Femur (tissue), 1 donor: ENCODE measurements around the gene C5orf58.

ENCODE experiments used
- DNase-seq: peaks from one replicate; pipeline ENCODE4 v3.0.0-alpha.2; 2017

The C5orf58 gene

DNA sequence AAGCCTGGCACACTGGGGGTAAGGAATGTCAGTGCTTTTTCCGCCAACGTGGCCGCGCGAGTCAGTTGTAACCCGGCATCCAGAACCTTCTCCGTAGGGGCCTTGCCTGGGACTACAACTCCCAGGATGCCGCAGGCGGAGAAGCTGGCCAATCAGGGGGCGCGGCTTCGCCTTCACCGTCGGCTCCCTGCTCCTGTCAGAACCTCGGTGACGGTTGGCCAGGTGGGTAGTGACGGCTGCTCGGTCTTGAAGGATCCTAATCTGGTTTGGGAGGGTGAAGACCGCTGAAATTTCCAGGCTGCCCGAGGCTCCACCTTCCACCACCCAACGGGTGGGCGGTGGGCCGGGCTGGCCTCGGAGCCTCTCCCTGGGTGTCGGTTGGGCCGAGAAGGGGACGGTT is at the start of gene C5orf58:
Gene C5orf58, plus strand, starts transcription at position 200 of the 400 bp plus-strand sequence. CDS start 1,992 bp downstream, outside the sequence.
- DNase-seq, result no peak

DNA sequence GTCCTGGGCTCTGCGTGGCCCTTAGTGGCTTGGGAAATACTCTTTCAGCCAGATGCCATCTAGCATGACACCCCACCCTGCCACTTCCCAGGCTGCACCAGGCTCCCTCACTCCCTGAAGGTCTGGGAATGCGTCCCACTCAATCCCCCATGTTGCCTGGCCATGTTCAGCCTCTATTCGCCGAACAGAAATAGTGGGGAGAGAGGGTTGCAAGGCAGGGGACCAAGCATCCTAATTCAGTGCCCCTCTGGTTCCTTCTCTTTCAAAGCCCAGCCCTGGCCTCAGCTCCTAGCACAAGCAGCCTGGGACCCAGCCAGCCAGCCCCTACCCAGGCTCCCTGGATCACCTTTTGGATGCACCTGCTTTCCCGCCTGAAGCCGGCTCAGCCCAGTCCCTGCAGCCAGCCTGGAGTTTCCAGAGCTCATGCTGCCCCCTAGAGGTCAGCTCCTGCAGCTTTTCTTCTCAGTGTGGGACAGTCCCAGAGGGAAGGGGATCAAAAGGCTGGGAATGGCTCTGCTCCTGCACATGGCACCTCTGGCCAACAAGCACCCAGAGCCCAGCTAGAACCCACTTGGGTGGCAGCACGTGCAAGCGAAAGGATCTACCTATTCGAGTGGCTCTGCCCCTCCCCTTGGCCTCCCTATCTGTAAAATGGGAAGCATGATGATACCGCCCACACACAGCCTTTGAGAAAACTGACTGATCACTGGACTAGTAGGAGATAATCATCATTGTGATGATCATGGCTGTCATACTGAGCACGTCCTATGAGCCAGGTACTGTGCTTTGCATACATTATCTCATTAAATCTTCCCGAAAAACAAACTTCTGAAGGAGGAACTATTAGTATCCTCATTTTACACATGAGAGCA is 48.7 kb upstream of the C5orf58 start:
- DNase-seq, result peak; percentile 61

- DNase-seq, result no peak
Measured at GRCh38 chr5:170184737-170185136, 48.0 kb upstream of the C5orf58 start.

DNA sequence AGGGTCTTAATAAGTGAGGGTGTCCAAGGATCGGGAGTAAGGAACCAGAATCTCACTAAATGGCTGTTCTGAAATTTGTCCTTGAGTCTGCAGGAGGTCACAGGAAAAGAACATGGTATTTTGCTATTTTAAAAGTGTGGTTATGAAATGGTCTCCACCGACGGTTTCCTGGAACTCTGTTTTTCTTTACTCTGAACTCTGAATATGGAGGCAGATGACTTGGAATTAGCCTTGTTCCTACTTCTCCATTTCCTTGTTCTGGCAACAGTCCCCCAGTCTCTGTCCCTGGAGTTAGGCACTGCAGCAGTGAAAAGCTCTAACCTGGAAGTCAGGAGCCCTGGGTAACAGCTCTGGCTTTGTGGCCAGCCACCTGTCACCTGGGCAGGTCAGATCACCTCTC is 46.6 kb upstream of the C5orf58 start:
- DNase-seq, result no peak

DNA sequence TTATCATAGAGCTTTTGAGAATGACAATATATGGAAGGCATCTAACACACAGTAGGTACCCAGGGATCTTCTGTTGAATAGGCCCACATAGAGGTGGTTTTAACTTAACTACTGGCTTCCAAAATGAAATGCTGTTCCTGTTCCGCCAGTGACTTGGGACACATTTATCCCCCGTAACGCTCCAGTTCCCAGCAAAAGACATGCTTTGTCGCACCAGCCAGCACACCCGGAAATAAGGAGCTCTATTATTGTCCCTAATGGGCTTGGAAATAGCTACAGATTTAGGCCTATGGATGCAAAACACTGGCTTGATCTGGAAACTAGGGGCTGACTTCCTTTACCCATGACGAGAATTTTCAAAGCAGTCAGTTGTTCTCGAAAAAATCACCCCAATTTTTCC is 45.9 kb upstream of the C5orf58 start:
- DNase-seq, result no peak

DNA sequence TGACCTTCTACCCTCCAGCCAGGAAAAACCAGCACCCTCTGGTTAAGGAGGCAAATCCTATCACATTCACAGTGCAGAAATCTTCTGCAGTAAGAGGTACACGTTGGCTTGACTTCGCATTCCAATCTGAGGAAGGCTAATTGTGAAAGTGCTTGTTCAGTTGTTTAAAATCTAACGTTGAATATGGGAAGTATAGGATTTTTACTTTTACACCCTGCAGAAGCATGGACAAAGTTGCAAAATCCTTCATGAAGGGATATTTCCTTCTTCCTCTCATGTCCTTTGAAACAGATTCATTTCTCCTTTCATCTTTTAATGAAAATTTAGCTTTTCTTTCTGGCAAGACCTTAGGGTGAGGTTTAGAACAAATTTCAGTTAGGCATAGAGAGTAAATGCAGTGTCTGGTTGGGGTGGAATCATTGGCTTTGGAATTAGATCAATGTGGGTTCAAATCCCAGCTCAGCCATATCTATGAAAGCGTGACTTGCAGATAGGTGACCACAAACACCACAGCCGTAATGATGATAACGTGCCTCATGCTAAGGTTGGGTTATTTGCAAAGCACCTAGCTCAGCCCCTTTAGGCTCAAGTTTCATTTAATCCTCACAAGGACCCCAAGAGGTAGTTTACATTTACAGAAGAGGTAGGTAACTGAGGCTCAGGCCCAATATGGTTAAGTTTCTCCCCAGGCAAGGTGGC is 42.2 kb upstream of the C5orf58 start:
- DNase-seq, result no peak

GRCh38 chr5:170192829-170193228 is 40.0 kb upstream of the C5orf58 start:
- DNase-seq, result no peak

DNA sequence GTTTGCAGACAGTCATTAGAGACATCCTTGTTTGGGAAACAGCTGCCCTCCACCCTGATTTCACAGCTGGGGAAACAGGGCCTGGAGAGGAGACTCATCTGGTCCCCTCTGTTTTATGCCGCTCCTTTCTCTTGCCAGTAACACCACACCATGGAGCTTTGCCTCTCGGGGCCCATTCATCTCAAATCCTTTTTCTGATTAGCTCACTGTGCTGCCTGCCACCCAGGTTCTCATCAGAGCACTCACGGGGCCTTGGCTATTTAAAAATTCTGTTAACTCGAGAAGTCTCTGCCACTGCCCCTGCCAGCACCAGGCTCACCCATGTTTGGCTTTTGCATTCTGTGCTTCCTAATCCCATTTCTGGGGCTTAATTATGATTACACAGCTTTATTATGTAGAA is 36.8 kb upstream of the C5orf58 start:
- no peak for DNase-seq

- DNase-seq, result no peak
Measured at GRCh38 chr5:170200876-170201275, 31.9 kb upstream of the C5orf58 start.

- no peak for DNase-seq
Measured at GRCh38 chr5:170201311-170201710, 31.5 kb upstream of the C5orf58 start.

DNA sequence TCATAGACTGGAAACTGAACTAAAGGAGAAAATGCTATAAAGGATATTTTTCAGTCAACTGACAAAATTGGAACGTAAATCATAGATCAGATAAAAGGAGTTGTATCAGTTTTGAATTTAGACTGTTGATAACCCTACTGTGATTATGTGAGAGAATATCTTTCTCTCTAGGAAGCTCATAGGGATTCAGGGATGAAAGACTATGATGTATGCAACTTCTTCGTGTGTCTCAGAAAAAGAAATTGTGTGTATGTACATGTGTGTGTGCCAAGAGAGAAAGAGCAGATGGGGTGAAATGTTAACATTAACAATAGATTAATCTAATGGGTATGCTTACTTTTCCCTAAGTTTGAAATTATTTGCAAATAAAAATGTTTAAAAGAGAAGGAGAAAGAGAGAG is 30.7 kb upstream of the C5orf58 start:
- no peak for DNase-seq

DNA sequence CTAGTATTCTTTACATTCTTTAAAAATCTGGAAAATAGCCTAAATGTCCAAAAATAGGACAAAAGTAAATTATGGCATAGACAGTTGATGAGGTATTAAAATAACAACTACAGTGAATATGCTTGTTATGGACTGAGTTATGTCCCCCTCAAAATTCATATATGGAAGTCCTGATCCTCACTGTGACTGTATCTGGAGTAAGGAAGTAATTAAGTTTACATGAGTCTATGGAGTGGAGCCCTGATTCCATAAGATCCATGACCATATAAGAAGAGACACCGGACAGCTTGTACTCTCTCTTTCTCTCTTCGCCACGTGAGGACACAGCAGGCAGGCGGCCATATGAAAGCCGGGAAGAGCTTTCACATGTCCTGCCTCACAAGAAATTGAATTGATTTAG is 28.6 kb upstream of the C5orf58 start:
- no peak for DNase-seq

- DNase-seq, result no peak
Measured at GRCh38 chr5:170206216-170206615, 26.6 kb upstream of the C5orf58 start.

GRCh38 chr5:170206958-170207357 is 25.8 kb upstream of the C5orf58 start:
- no peak for DNase-seq

DNA sequence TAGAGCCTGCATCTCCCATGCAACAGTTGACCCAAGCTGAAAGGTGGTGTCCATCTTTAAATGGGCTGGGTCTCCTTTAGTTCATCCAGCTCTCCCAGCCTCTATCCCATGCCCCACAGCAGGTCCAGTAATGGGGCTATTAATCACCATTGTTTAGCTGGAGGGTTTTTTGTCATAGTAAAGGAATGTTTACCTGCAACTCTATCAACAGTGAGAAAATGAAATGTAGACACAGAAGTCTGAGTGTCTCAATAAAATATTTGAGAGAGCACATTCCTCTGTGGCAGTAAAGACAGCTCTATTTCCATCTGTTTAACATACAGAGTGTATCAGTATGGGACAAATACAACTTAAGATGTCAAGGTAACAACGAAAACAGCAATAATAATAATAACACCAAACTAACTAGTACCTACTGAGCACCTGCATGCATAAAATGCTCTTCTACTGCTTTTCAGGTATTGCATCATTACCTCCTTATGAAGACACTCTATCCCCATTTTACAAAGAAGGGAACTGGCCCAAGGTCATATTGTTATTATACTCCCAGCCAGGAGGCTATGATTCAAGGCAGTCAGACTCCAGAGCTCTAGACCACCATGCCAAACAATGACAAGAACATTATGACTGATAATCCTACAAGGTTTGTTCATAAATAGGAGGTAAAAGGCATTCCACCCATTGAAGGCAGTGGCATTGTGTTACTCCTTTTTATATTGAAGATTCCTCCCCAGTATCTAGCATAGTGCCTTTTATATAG is 21.0 kb upstream of the C5orf58 start:
- DNase-seq, result no peak

GRCh38 chr5:170216257-170216864 is 16.4 kb upstream of the C5orf58 start:
- peak; percentile 69 for DNase-seq

GRCh38 chr5:170217831-170218230 is 15.0 kb upstream of the C5orf58 start:
- DNase-seq, result no peak

DNA sequence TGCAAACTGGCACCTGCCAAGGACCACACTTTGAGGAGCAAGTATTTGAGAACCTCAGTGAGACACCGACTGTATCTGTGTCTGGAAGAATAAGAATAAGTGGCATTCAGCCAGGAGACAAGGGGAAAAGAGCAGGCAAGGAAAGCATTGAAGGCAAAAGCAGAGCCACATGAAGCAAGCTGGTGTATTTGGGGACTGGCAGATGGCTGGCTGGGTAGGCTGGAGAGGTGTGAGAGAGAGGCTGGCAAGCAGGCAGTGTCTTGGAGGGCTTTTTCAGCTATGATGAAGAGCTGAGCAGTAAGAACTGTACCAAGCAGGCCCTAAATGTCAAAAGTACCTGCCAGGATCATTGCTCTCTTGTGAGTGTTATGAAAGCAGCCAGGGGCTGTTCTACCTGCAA is 14.1 kb upstream of the C5orf58 start:
- no peak for DNase-seq

- no peak for DNase-seq
Measured at GRCh38 chr5:170219615-170220014, 13.2 kb upstream of the C5orf58 start.

DNA sequence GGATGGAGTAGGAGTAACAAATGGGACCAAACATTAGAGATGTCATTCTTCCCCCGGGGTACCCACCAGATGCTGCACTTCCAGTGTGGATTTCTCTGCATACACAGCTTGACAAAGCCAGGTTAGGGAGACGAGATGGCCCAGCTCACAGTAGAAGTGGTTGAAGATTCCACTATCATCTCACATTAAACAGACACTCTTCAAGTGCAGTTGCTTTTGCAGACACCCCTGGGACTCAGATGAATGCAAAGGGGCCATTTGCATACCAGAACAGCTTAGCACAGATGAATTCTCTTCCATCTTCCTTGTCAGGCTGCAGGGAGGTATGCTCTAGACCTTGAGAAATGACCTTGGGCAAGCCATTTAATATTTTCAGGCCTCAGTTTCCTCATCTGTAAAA is 12.6 kb upstream of the C5orf58 start:
- no peak for DNase-seq

GRCh38 chr5:170221327-170221741 is 11.5 kb upstream of the C5orf58 start:
- peak; percentile 72 for DNase-seq

- DNase-seq, result no peak
Measured at GRCh38 chr5:170223360-170223759, 9.4 kb upstream of the C5orf58 start.

- DNase-seq, result no peak
Measured at GRCh38 chr5:170223906-170224305, 8.9 kb upstream of the C5orf58 start.
